IMR-90 (cell line): ENCODE measurements around the gene HCAR3. TPM values are rescaled to one million over a fixed set of nuclear protein-coding genes. Genes with fewer than 3 reads are reported as not detected.

Experiments used
- ATAC-seq: fragments of 200-7000 bp; cut with Tn5 transposase; 2 replicates; pipeline ENCODE4 v1.9.1; 2020; ENCODE audit warnings: low read depth, mild to moderate bottlenecking, moderate library complexity
- BruUV-seq: library from RNA; stranded (reverse); fragments of 400-500 nt; replicated peaks from 2 replicates; lab custom pipeline; 2021; lab: Mats Ljungman, UMichigan
- CTCF ChIA-PET: fragments of 300-600 bp; formaldehyde crosslinking; extraction: SDS; loops from one replicate; lab custom pipeline; 2021; ENCODE audit warnings: antibody characterized with exemption; lab: Yijun Ruan, JAX
- POLR2A ChIA-PET: fragments of 300-600 bp; sonication (Branson Sonifier 250); formaldehyde crosslinking; loops from one replicate; lab custom pipeline; 2022; ENCODE audit warnings: antibody characterized with exemption; ENCODE audit not compliant: unreplicated experiment; lab: Charles Lee
- DNase-seq: peaks from one replicate; pipeline ENCODE4 v3.0.0; 2013
- H2AFZ ChIP-seq: replicated peaks from 2 replicates; pipeline ENCODE3; 2013; ENCODE audit warnings: low read length, mild to moderate bottlenecking; ENCODE audit not compliant: poor library complexity
- H2AK5ac ChIP-seq: 2 replicates; pipeline ENCODE4 v1.6.1; 2013; ENCODE audit warnings: low read depth, low read length, inconsistent platforms
- H2AK9ac ChIP-seq: replicated peaks from 2 replicates; pipeline ENCODE3; 2013; ENCODE audit warnings: mild to moderate bottlenecking, low read depth, low read length, moderate library complexity; ENCODE audit not compliant: poor library complexity
- H2BK120ac ChIP-seq: 2 replicates; pipeline ENCODE4 v1.6.1; 2013; ENCODE audit warnings: low read depth, low read length, inconsistent platforms
- H2BK15ac ChIP-seq: 3 replicates; pipeline ENCODE4 v1.6.1; 2013; ENCODE audit warnings: low read depth, low read length, inconsistent platforms
- H2BK20ac ChIP-seq: 2 replicates; pipeline ENCODE4 v1.6.1; 2013; ENCODE audit warnings: low read depth, mild to moderate bottlenecking, inconsistent platforms, low read length, moderate library complexity
- H2BK5ac ChIP-seq: 2 replicates; pipeline ENCODE4 v1.6.1; 2013; ENCODE audit warnings: mild to moderate bottlenecking, low read depth, low read length, inconsistent platforms; ENCODE audit not compliant: poor library complexity, severe bottlenecking
- H3K14ac ChIP-seq: replicated peaks from 2 replicates; pipeline ENCODE4 v1.6.1; 2013; ENCODE audit warnings: low read depth, low read length, inconsistent platforms
- H3K18ac ChIP-seq: 2 replicates; pipeline ENCODE4 v1.6.1; 2013; ENCODE audit warnings: low read depth, low read length, control low read depth
- H3K23ac ChIP-seq: 2 replicates; pipeline ENCODE4 v1.6.1; 2013; ENCODE audit warnings: low read depth, low read length, inconsistent platforms
- H3K27ac ChIP-seq: 2 replicates; pipeline ENCODE4 v1.5.1; 2013; ENCODE audit warnings: mild to moderate bottlenecking, control low read depth, low read length; ENCODE audit not compliant: insufficient read depth
- H3K27me3 ChIP-seq: 2 replicates; pipeline ENCODE4 v1.6.1; 2013; ENCODE audit warnings: low read length; ENCODE audit not compliant: control insufficient read depth, insufficient read depth
- H3K36me3 ChIP-seq: 2 replicates; pipeline ENCODE4 v1.6.1; 2013; ENCODE audit warnings: low read length, mixed read lengths; ENCODE audit not compliant: control insufficient read depth, insufficient read depth
- H3K4ac ChIP-seq: 2 replicates; pipeline ENCODE4 v1.6.1; 2013; ENCODE audit warnings: low read depth, low read length, inconsistent platforms
- H3K4me1 ChIP-seq: 2 replicates; pipeline ENCODE4 v1.6.1; 2013; ENCODE audit warnings: low read length, mixed read lengths; ENCODE audit not compliant: control insufficient read depth, insufficient read depth
- H3K4me2 ChIP-seq: 2 replicates; pipeline ENCODE4 v1.6.1; 2013; ENCODE audit warnings: low read depth, mild to moderate bottlenecking, control low read depth, low read length, moderate library complexity
- H3K4me3 ChIP-seq: 2 replicates; pipeline ENCODE4 v1.5.1; 2013; ENCODE audit warnings: low read depth, mild to moderate bottlenecking, control low read depth, low read length, moderate library complexity; ENCODE audit not compliant: insufficient read depth
- H3K56ac ChIP-seq: 2 replicates; pipeline ENCODE4 v1.6.1; 2013; ENCODE audit warnings: low read length, inconsistent platforms; ENCODE audit not compliant: insufficient read depth; ENCODE audit errors: extremely low read depth
- H3K79me1 ChIP-seq, 2 experiments: 2 replicates each; pipeline ENCODE4 v1.6.1; 2013; ENCODE audit warnings: low read length in 2 of 2, inconsistent platforms in 1 of 2, low read depth in 1 of 2
- H3K9ac ChIP-seq: 2 replicates; pipeline ENCODE4 v1.6.1; 2013; ENCODE audit warnings: low read depth, low read length, control low read depth
- H3K9me1 ChIP-seq: 2 replicates; pipeline ENCODE4 v1.6.1; 2013; ENCODE audit warnings: low read length, inconsistent platforms; ENCODE audit not compliant: insufficient read depth
- H3K9me3 ChIP-seq: 2 replicates; pipeline ENCODE4 v1.6.1; 2013; ENCODE audit warnings: low read length; ENCODE audit not compliant: control insufficient read depth, insufficient read depth
- H4K20me1 ChIP-seq: 2 replicates; pipeline ENCODE4 v1.6.1; 2013; ENCODE audit warnings: low read length, inconsistent platforms; ENCODE audit not compliant: insufficient read depth
- H4K5ac ChIP-seq: 2 replicates; pipeline ENCODE4 v1.6.1; 2013; ENCODE audit warnings: mild to moderate bottlenecking, low read depth, low read length, control low read depth
- H4K8ac ChIP-seq, 2 experiments: 2 replicates each; pipeline ENCODE4 v1.6.1; 2013; ENCODE audit warnings: low read depth in 2 of 2, low read length in 2 of 2, control low read depth in 1 of 2, inconsistent platforms in 1 of 2
- H4K91ac ChIP-seq: 2 replicates; pipeline ENCODE4 v1.6.1; 2013; ENCODE audit warnings: low read depth, low read length, inconsistent platforms; ENCODE audit not compliant: insufficient read depth
- CHD1 ChIP-seq: IDR thresholded peaks from 2 replicates; pipeline ENCODE4 v1.6.1; 2012; ENCODE audit warnings: low read depth, low read length, improper control_type of control experiment
- CTCF ChIP-seq: conservative IDR thresholded peaks from 2 replicates; pipeline ENCODE4 v1.5.1; 2012; ENCODE audit warnings: mild to moderate bottlenecking, low read depth, low read length, improper control_type of control experiment
- FOS ChIP-seq: fragments of 150-350 bp; IDR thresholded peaks from 2 replicates; pipeline ENCODE4 v1.6.1; 2016; ENCODE audit warnings: low read depth, low read length
- MAFK ChIP-seq: IDR thresholded peaks from 2 replicates; pipeline ENCODE4 v1.6.1; 2012; ENCODE audit warnings: low read depth, low read length, improper control_type of control experiment
- MAZ ChIP-seq: IDR thresholded peaks from 2 replicates; pipeline ENCODE4 v1.6.1; 2012; ENCODE audit warnings: low read depth, mild to moderate bottlenecking, low read length, improper control_type of control experiment, moderate library complexity, borderline replicate concordance
- MXI1 ChIP-seq: IDR thresholded peaks from 2 replicates; pipeline ENCODE4 v1.6.1; 2012; ENCODE audit warnings: low read depth, mild to moderate bottlenecking, low read length, moderate library complexity, borderline replicate concordance
- NFE2L2 ChIP-seq: fragments of 150-350 bp; IDR thresholded peaks from 2 replicates; pipeline ENCODE4 v1.6.1; 2016; ENCODE audit warnings: low read depth, mild to moderate bottlenecking, low read length
- POLR2A ChIP-seq: IDR thresholded peaks from 2 replicates; pipeline ENCODE4 v1.6.1; 2012; ENCODE audit warnings: mild to moderate bottlenecking, low read depth, low read length
- RAD21 ChIP-seq: IDR thresholded peaks from 2 replicates; pipeline ENCODE4 v1.6.1; 2012; ENCODE audit warnings: low read length, improper control_type of control experiment
- RCOR1 ChIP-seq: IDR thresholded peaks from 2 replicates; pipeline ENCODE4 v1.6.1; 2012; ENCODE audit warnings: mild to moderate bottlenecking, low read length, improper control_type of control experiment; ENCODE audit not compliant: insufficient replicate concordance
- SMC3 ChIP-seq: fragments of 150-350 bp; IDR thresholded peaks from 2 replicates; pipeline ENCODE4 v1.6.1; 2016; ENCODE audit warnings: low read depth, mild to moderate bottlenecking, antibody characterized with exemption, low read length, moderate library complexity
- WGBS, 2 experiments: methylation state at CpG; one replicate each; pipeline versions ENCODE4 v1.1.5 to v1.1.7; 2013; ENCODE audit warnings: missing lambda C conversion rate in 2 of 2; ENCODE audit not compliant: insufficient read length in 1 of 2; ENCODE audit errors: extremely low coverage in 2 of 2; 5-methylcytosine and 5-hydroxymethylcytosine counted together
- dilution Hi-C: fragments of 300-500 bp; cut with HindIII; formaldehyde crosslinking; loops from one replicate; pipeline ENCODE4 v1.14.3; 2018; ENCODE audit warnings: low sequenced_read_pairs; ENCODE audit not compliant: unreplicated experiment
- in situ Hi-C: fragments of 300-500 bp; cut with MboI; formaldehyde crosslinking; loops from 3 replicates; pipeline ENCODE4 v1.14.3; 2019; ENCODE audit warnings: low sequenced_read_pairs, inconsistent platforms, mixed read lengths
- intact Hi-C: fragments of 100-400 bp; cut with micrococcal nuclease; formaldehyde crosslinking; loops from 2 replicates; pipeline ENCODE4 v1.10.0; 2022
- polyA plus RNA-seq, 3 experiments: library from polyadenylated mRNA; depleted of rRNA; stranded (reverse); fragments of >200 nt; gene quantifications; 2 replicates each; pipeline ENCODE4 v1.2.3, GENCODE V29; 2012; ENCODE audit warnings: low replicate concordance in 1 of 3
- total RNA-seq: library from RNA; depleted of rRNA; stranded (reverse); fragments of >200 nt; gene quantifications from 2 replicates; pipeline ENCODE4 v1.2.3, GENCODE V29; 2012

HCAR3 gene
- total and polyA plus RNA-seq, 2 of the 4 experiments (the other 2 are of a cell fraction): not detected

- H3K4ac ChIP-seq: no peak overlapping the region
- no peak overlapping the region for H4K5ac ChIP-seq
- no peaks in the 10 kb centered on the region for H4K20me1 ChIP-seq
- H2BK15ac ChIP-seq: no peak overlapping the region
- no peak for TF ChIP-seq FOS
- TF ChIP-seq MAFK: no peak
- no peak for TF ChIP-seq RAD21
- TF ChIP-seq POLR2A: no peak
- TF ChIP-seq NFE2L2: no peak
- TF ChIP-seq SMC3: no peak
- no peak for TF ChIP-seq MXI1
- TF ChIP-seq CHD1: no peak
- no peak for TF ChIP-seq CTCF
- TF ChIP-seq RCOR1: no peak
- TF ChIP-seq MAZ: no peak
- no peak overlapping the region for H2BK5ac ChIP-seq
- no peaks in the 10 kb centered on the region for H3K9me3 ChIP-seq
- H2AK5ac ChIP-seq: no peak overlapping the region
- no peak overlapping the region for H2BK20ac ChIP-seq
- no peak overlapping the region for H4K8ac ChIP-seq
- ChIA-PET CTCF (no interaction called here), POLR2A (no interaction called here)
- no peaks in the 10 kb centered on the region for H3K9me1 ChIP-seq
- H4K91ac ChIP-seq: no peak overlapping the region
- H3K4me2 ChIP-seq: peak overlapping the region; percentile 29; the same call in 1 of the 2 replicates
- no peak overlapping the region for H3K4me3 ChIP-seq
- in situ Hi-C loops (no loop called here), dilution Hi-C loops (no loop called here), intact Hi-C loops (no loop called here)
- no peak overlapping the region for H3K27ac ChIP-seq
- ATAC-seq (peak; percentile 66), DNase-seq (peak; percentile 66)
- H2BK120ac ChIP-seq: no peak overlapping the region
- H3K56ac ChIP-seq: no peak overlapping the region
- H3K14ac ChIP-seq: no peak overlapping the region
- BruUV-seq: no TSS peak
- H3K27me3 ChIP-seq: no peaks in the 10 kb centered on the region
- no peak overlapping the region for H3K23ac ChIP-seq
- H2AK9ac ChIP-seq: no peak overlapping the region
- no peak overlapping the region for H3K9ac ChIP-seq
- H3K18ac ChIP-seq: no peak overlapping the region; the same call in 1 of the 2 replicates
- H3K4me1 ChIP-seq: peaks cover 3% of the 10 kb centered on the region
- WGBS, 2 experiments: no CpG with 5 or more reads among the region's 5 CpGs
- no peaks in the 10 kb centered on the region for H3K79me1 ChIP-seq
- no peak overlapping the region for H2AFZ ChIP-seq
- H3K36me3 ChIP-seq: no peaks in the 10 kb centered on the region
These were observed 47.1 kb downstream of the HCAR3 start for GRCh38 chr12:122669397-122670070.
